GM12878 (cell line): ENCODE data around the gene DIAPH2.

Experiments
- ATF3 ChIP-seq: IDR thresholded peaks from 2 replicates; pipeline ENCODE4 v1.6.1; 2011; ENCODE audit warnings: low read depth, mild to moderate bottlenecking, low read length, moderate library complexity, borderline replicate concordance; ENCODE audit errors: extremely low read depth
- CTCF ChIP-seq, 3 experiments: IDR thresholded peaks in 2 of 3; conservative IDR thresholded peaks in 1 of 3; 2 replicates each; pipeline ENCODE4 v1.5.1; 2011; ENCODE audit warnings: low read depth in 3 of 3, low read length in 3 of 3, mild to moderate bottlenecking in 3 of 3, control low read depth in 2 of 3, moderate library complexity in 2 of 3, inconsistent platforms in 1 of 3, mixed read lengths in 1 of 3; ENCODE audit not compliant: control insufficient read depth in 2 of 3, insufficient read depth in 1 of 3; ENCODE audit errors: extremely low read depth in 1 of 3
- ELK1 ChIP-seq: IDR thresholded peaks from 2 replicates; pipeline ENCODE4 v1.6.1; 2012; ENCODE audit warnings: low read depth, low read length, improper control_type of control experiment
- MXI1 ChIP-seq: fragments of 150-350 bp; IDR thresholded peaks from 2 replicates; pipeline ENCODE4 v1.6.1; 2011; ENCODE audit warnings: low read depth, mild to moderate bottlenecking, inconsistent platforms, low read length, improper control_type of control experiment
- POLR2AphosphoS2 ChIP-seq: IDR thresholded peaks from 2 replicates; pipeline ENCODE4 v1.6.1; 2011; ENCODE audit warnings: low read depth, mild to moderate bottlenecking, low read length, improper control_type of control experiment, moderate library complexity
- POLR2AphosphoS5 ChIP-seq: IDR thresholded peaks from 2 replicates; pipeline ENCODE4 v1.6.1; 2011; ENCODE audit warnings: mild to moderate bottlenecking, low read length, inconsistent platforms
- RFX5 ChIP-seq: IDR thresholded peaks from 2 replicates; pipeline ENCODE4 v1.6.1; 2011; ENCODE audit warnings: low read depth, low read length, improper control_type of control experiment

GRCh38 chrX:97609357-97609756, 924.7 kb downstream of the DIAPH2 start:
- TF ChIP-seq ATF3 (no peak), POLR2AphosphoS2 (no peak), ELK1 (no peak), CTCF (IDR thresholded peaks at IDR 0.05 in 2 of 3, conservative IDR thresholded peaks at IDR 0.05 in 1 of 3; ENCODE audit: control insufficient read depth in 2 of 3, extremely low read depth in 1 of 3, insufficient read depth in 1 of 3, low read depth in 3 of 3, low read length in 3 of 3) (no peak), MXI1 (no peak), RFX5 (no peak), POLR2AphosphoS5 (no peak)
